CD4-positive, alpha-beta T cell (primary cell): Measurements from ENCODE around the gene HS6ST3. TPM values are rescaled to one million over a fixed set of nuclear protein-coding genes. Genes with fewer than 3 reads are reported as not detected.

Experiments
- ATAC-seq: fragments of 200-7000 bp; cut with Tn5 transposase; one replicate; pipeline ENCODE4 v1.10.0; 2022; ENCODE audit warnings: mild to moderate bottlenecking; ENCODE audit not compliant: poor library complexity
- CTCF ChIA-PET: fragments of 350-600 bp; sonication (Branson Sonifier 250); formaldehyde crosslinking; loops from one replicate; lab custom pipeline; 2021; ENCODE audit warnings: antibody characterized with exemption, inconsistent platforms; lab: Charles Lee
- POLR2A ChIA-PET: fragments of 350-600 bp; sonication (Branson Sonifier 250); formaldehyde crosslinking; loops from one replicate; lab custom pipeline; 2021; ENCODE audit warnings: antibody characterized with exemption, inconsistent platforms; lab: Charles Lee
- DNase-seq, 14 experiments: peaks; one replicate each; pipeline ENCODE4 v3.0.0-alpha.2; 2013 to 2020; ENCODE audit warnings: mixed read lengths in 2 of 14
- H3K27ac ChIP-seq, 2 donors: one replicate each; pipeline versions ENCODE4 v1.5.1 to v1.7.0; 2013; ENCODE audit warnings: low read length in 2 of 2, low read depth in 1 of 2, mild to moderate bottlenecking in 1 of 2
- H3K27me3 ChIP-seq, 2 experiments: 1 replicate in 1 of 2; 2 replicates in 1 of 2; pipeline versions ENCODE4 v1.6.1 to v1.7.0; 2013; ENCODE audit warnings: low read length in 2 of 2, control low read depth in 1 of 2, mild to moderate bottlenecking in 1 of 2, moderate library complexity in 1 of 2; ENCODE audit not compliant: insufficient read depth in 2 of 2, control insufficient read depth in 1 of 2
- H3K36me3 ChIP-seq: one replicate; pipeline ENCODE4 v1.6.1; 2013; ENCODE audit warnings: low read length, control low read depth; ENCODE audit not compliant: insufficient read depth
- H3K4me1 ChIP-seq: one replicate; pipeline ENCODE4 v1.6.1; 2013; ENCODE audit warnings: low read length, control low read depth; ENCODE audit not compliant: insufficient read depth
- H3K4me3 ChIP-seq: one replicate; pipeline ENCODE4 v1.5.1; 2013; ENCODE audit warnings: mild to moderate bottlenecking, low read length, moderate library complexity
- H3K9me3 ChIP-seq, 2 experiments: 1 replicate in 1 of 2; 2 replicates in 1 of 2; pipeline versions ENCODE4 v1.6.1 to v1.7.0; 2013; ENCODE audit warnings: low read length in 2 of 2, mild to moderate bottlenecking in 2 of 2, control low read depth in 1 of 2, moderate library complexity in 1 of 2; ENCODE audit not compliant: control insufficient read depth in 1 of 2, insufficient read depth in 1 of 2
- H3K27ac Mint-ChIP-seq: one replicate; pipeline ENCODE4 v1.8.0; 2020; ENCODE audit warnings: mixed read lengths
- H3K27me3 Mint-ChIP-seq: one replicate; pipeline ENCODE4 v1.8.0; 2021; ENCODE audit warnings: mixed read lengths
- H3K36me3 Mint-ChIP-seq: one replicate; pipeline ENCODE4 v1.8.0; 2021; ENCODE audit warnings: low read depth, mixed read lengths
- H3K4me1 Mint-ChIP-seq: one replicate; pipeline ENCODE4 v1.8.0; 2021; ENCODE audit warnings: low read depth, mixed read lengths
- H3K4me3 Mint-ChIP-seq: one replicate; pipeline ENCODE4 v1.8.0; 2020; ENCODE audit warnings: mild to moderate bottlenecking, mixed read lengths
- H3K9me3 Mint-ChIP-seq: one replicate; pipeline ENCODE4 v1.8.0; 2020; ENCODE audit warnings: mixed read lengths
- intact Hi-C, 2 experiments: fragments of 100-400 bp; cut with DNase I in 1 of 2; cut with micrococcal nuclease in 1 of 2; formaldehyde crosslinking; loops; one replicate each; pipeline versions ENCODE4 v1.15.1 to v1.9.0; 2023 to 2025; cut with DNase I, micrococcal nuclease
- microRNA-seq: library from miRNA; unstranded; fragments of <30 nt; microRNA quantifications from one replicate; pipeline ENCODE4 v1.2.0, GENCODE V29; 2021; ENCODE audit warnings: borderline microRNAs expressed, borderline replicate concordance
- total RNA-seq, 174 experiments: library from RNA in 2 of 174; stranded (reverse) in 2 of 174; gene quantifications; one replicate each; pipeline ENCODE4 v1.2.3 and lab custom pipeline; 2021 to 2026
- TF ChIP-seq, protein P1 (sequence below): fragments of 200-600 bp; IDR thresholded peaks from one replicate; pipeline ENCODE4 v1.8.0; 2022; ENCODE audit warnings: antibody characterized with exemption, mild to moderate bottlenecking

Gene HS6ST3
- total RNA-seq, 2 experiments from 2014 or later: not detected

DNA sequence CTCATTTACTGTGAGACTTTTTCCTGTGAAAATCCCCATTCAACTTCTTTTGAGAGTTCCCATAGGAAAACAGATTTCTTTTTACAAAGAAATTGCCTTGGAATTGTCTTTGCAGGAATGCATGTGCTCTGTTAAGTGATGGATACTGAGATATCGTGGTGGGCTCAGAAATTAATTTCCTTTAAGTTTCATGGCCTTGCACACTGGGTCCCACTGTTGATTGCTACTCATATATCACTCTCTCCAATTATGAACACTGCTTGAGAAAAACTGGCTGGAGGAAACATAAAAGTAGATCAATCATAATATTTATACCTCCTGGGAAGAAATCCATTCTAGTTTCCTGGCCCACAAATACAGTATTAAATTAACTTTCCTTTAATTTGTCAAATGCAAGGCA, 773.1 kb downstream of the HS6ST3 start:
- Histone ChIP-seq H3K4me1 (no peaks in the 10 kb centered on the region), H3K4me3 (no peak overlapping the region), H3K27me3 (no peaks in the 10 kb centered on the region), H3K9me3 (no peaks in the 10 kb centered on the region), H3K27ac (no peak overlapping the region), H3K36me3 (no peaks in the 10 kb centered on the region)
- H3K9me3 Mint-ChIP-seq: no peaks in the 10 kb centered on the region
- no peaks in the 10 kb centered on the region for H3K4me1 Mint-ChIP-seq
- H3K36me3 Mint-ChIP-seq: no peaks in the 10 kb centered on the region
- intact Hi-C loops: no loop called here
- H3K27ac Mint-ChIP-seq: no peak overlapping the region
- CTCF ChIA-PET: no interaction called here
- TF ChIP-seq, protein P1, sequence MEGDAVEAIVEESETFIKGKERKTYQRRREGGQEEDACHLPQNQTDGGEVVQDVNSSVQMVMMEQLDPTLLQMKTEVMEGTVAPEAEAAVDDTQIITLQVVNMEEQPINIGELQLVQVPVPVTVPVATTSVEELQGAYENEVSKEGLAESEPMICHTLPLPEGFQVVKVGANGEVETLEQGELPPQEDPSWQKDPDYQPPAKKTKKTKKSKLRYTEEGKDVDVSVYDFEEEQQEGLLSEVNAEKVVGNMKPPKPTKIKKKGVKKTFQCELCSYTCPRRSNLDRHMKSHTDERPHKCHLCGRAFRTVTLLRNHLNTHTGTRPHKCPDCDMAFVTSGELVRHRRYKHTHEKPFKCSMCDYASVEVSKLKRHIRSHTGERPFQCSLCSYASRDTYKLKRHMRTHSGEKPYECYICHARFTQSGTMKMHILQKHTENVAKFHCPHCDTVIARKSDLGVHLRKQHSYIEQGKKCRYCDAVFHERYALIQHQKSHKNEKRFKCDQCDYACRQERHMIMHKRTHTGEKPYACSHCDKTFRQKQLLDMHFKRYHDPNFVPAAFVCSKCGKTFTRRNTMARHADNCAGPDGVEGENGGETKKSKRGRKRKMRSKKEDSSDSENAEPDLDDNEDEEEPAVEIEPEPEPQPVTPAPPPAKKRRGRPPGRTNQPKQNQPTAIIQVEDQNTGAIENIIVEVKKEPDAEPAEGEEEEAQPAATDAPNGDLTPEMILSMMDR: no peak
- ATAC-seq (no peak), DNase-seq (no peak)
- POLR2A ChIA-PET: no interaction called here
- no peaks in the 10 kb centered on the region for H3K27me3 Mint-ChIP-seq
- no peak overlapping the region for H3K4me3 Mint-ChIP-seq

DNA sequence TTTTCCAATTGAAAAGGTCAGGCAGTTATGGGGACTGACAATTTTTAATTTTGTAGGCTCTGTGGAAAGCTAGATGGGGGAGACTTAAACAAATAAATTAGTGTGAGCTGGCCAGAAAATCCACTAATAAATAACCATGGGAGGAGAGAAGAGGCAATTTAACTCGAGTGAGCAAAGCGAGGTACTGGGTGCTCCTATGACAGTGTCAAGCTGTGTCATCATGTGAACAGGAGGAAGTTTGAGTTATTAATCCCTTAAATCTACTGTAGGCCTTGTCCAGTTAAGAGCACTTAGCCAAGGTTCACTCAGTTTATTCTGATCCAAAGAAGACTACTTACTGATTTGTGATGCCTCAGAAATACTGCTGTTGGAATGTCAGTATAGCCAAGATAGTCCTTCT, 781.6 kb downstream of the HS6ST3 start:
- POLR2A ChIA-PET: no interaction called here
- no peaks in the 10 kb centered on the region for H3K4me1 ChIP-seq
- no peaks in the 10 kb centered on the region for H3K36me3 ChIP-seq
- CTCF ChIA-PET: interaction anchor here (0.7 kb wide), 1 partner anchor 33 kb away, joined by 3 read pairs; no protein-coding TSS in a partner anchor
- H3K9me3 Mint-ChIP-seq: peaks cover 9% of the 10 kb centered on the region
- no peaks in the 10 kb centered on the region for H3K36me3 Mint-ChIP-seq
- H3K27ac Mint-ChIP-seq: no peak overlapping the region
- ATAC-seq: no peak
- no peak overlapping the region for H3K4me3 ChIP-seq
- no peaks in the 10 kb centered on the region for H3K4me1 Mint-ChIP-seq
- intact Hi-C loops: no loop called here
- no peak for DNase-seq
- no peak overlapping the region for H3K4me3 Mint-ChIP-seq
- H3K27me3 Mint-ChIP-seq: no peaks in the 10 kb centered on the region
- H3K27ac ChIP-seq: no peak overlapping the region
- no peaks in the 10 kb centered on the region for H3K9me3 ChIP-seq
- no peaks in the 10 kb centered on the region for H3K27me3 ChIP-seq
- TF ChIP-seq, protein P1: no peak

DNA sequence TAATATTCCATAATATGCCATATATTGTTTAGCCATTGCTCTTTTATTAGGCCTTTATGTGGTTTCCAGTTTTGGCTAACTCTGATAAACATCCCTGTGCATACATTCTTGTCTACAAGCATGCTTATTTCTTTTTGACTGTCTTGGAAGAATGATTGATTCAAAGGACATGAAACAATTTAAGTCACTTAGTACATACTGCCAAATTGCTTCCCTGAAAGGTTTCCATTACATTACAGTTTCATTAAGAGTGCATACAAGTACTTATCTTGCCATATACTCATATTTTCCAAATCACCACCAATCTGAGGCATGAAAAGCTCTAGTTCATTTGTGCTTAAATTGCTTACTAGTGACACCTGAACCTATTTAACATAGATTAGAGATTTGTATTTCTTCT, 790.5 kb downstream of the HS6ST3 start:
- DNase-seq: no peak
- no peak overlapping the region for H3K27ac ChIP-seq
- H3K4me3 ChIP-seq: no peak overlapping the region
- Mint-ChIP-seq H3K27me3 (no peaks in the 10 kb centered on the region), H3K27ac (no peak overlapping the region), H3K4me1 (no peaks in the 10 kb centered on the region), H3K4me3 (no peak overlapping the region), H3K36me3 (no peaks in the 10 kb centered on the region), H3K9me3 (peaks cover 7% of the 10 kb centered on the region)
- ChIA-PET POLR2A (no interaction called here), CTCF (no interaction called here)
- no peak for ATAC-seq
- intact Hi-C loops: no loop called here
- H3K27me3 ChIP-seq: no peaks in the 10 kb centered on the region
- no peaks in the 10 kb centered on the region for H3K36me3 ChIP-seq
- H3K4me1 ChIP-seq: no peaks in the 10 kb centered on the region
- no peaks in the 10 kb centered on the region for H3K9me3 ChIP-seq
- TF ChIP-seq, protein P1: no peak

Small RNAs within 50 kb of the gene (microRNA-seq; reads per million reads assigned to microRNA genes)
- not detected for gene MIR4501

Other genes starting within 250 kb of the HS6ST3 start
- gene UGGT2, start 36.7 kb upstream of the HS6ST3 start, total RNA-seq: under 1 TPM in 1 of 2 experiments, not detected in 1; 0.38 TPM